Measurements from ENCODE around the gene U2AF2. TPM values are rescaled to one million over a fixed set of nuclear protein-coding genes. Genes with fewer than 3 reads are reported as not detected.

Gene U2AF2
- polyA plus RNA-seq, 1 donor (not counting 4 experiments of a cell fraction or from before 2014, with no cell fraction given): 109 TPM

- FAIRE-seq (no peak), DNase-seq (ENCODE audit: low read depth, low spot score) (no peak)
- Histone ChIP-seq H2AFZ (ENCODE audit: control insufficient read depth, low read length) (no peak overlapping the region), H3K4me2 (ENCODE audit: control insufficient read depth, extremely low read depth, insufficient read depth, low read depth, low read length) (peak overlapping the region; percentile 94), H3K9me3 (ENCODE audit: control insufficient read depth, low read depth, low read length) (no peaks in the 10 kb centered on the region), H3K36me3 (ENCODE audit: control insufficient read depth in 2 of 2, extremely low read depth in 1 of 2, insufficient read depth in 2 of 2, low read length in 2 of 2) (peaks cover 26 to 40% of the 10 kb centered on the region in 2 experiments), H4K20me1 (ENCODE audit: control insufficient read depth, extremely low read depth, insufficient read depth, low read length) (peaks cover 34% of the 10 kb centered on the region), H3K4me1 (ENCODE audit: control insufficient read depth, extremely low read depth, insufficient read depth, low read length) (peaks cover 19% of the 10 kb centered on the region), H3K9ac (ENCODE audit: control insufficient read depth, extremely low read depth, insufficient read depth, low read length) (peak overlapping the region; percentile 98), H3K27ac (ENCODE audit: control insufficient read depth, insufficient read depth, low read length) (peak overlapping the region; percentile 95), H3K79me2 (ENCODE audit: control insufficient read depth, insufficient read depth, low read length) (peaks cover 73% of the 10 kb centered on the region), H3K4me3 (ENCODE audit: control insufficient read depth in 2 of 3, extremely low read depth in 1 of 3, insufficient read depth in 2 of 3, low read depth in 1 of 3, low read length in 3 of 3) (peak overlapping the region; percentile 87 to 99 (median 99)), H3K27me3 (ENCODE audit: control insufficient read depth, extremely low read depth, insufficient read depth, low read length) (no peaks in the 10 kb centered on the region), H3K9me1 (ENCODE audit: control insufficient read depth, extremely low read depth, insufficient read depth, low read length) (no peaks in the 10 kb centered on the region)
- no peak for TF ChIP-seq CTCF (optimal IDR thresholded peaks at IDR 0.05 in 1 of 3, IDR thresholded peaks at IDR 0.05 in 1 of 3, conservative IDR thresholded peaks at IDR 0.05 in 1 of 3; ENCODE audit: extremely low read depth in 1 of 3, insufficient read depth in 2 of 3, low read length in 3 of 3)
- no peak for TF ChIP-seq EZH2 (IDR thresholded peaks at IDR 0.05; ENCODE audit: low read length)
- dilution Hi-C loops (cut with MboI; ENCODE audit: extremely low pct_ligation_motif_present, low sequenced_read_pairs): no loop called here
Observed at GRCh38 chr19:55656988-55657747, 2.3 kb downstream of the U2AF2 start.

GRCh38 chr19:55658846-55659459 lies 4.1 kb downstream of the U2AF2 start:
- no peak for DNase-seq (ENCODE audit: low read depth, low spot score)
- Histone ChIP-seq H3K27ac (ENCODE audit: control insufficient read depth, insufficient read depth, low read length) (no peak overlapping the region), H3K4me1 (ENCODE audit: control insufficient read depth, extremely low read depth, insufficient read depth, low read length) (peaks cover 19% of the 10 kb centered on the region), H3K9me3 (ENCODE audit: control insufficient read depth, low read depth, low read length) (no peaks in the 10 kb centered on the region), H3K9ac (ENCODE audit: control insufficient read depth, extremely low read depth, insufficient read depth, low read length) (no peak overlapping the region), H3K4me2 (ENCODE audit: control insufficient read depth, extremely low read depth, insufficient read depth, low read depth, low read length) (no peak overlapping the region), H2AFZ (ENCODE audit: control insufficient read depth, low read length) (no peak overlapping the region), H3K27me3 (ENCODE audit: control insufficient read depth, extremely low read depth, insufficient read depth, low read length) (no peaks in the 10 kb centered on the region), H3K4me3 (ENCODE audit: control insufficient read depth in 2 of 3, extremely low read depth in 1 of 3, insufficient read depth in 2 of 3, low read depth in 1 of 3, low read length in 3 of 3) (no peak overlapping the region), H3K36me3 (ENCODE audit: control insufficient read depth in 2 of 2, extremely low read depth in 1 of 2, insufficient read depth in 2 of 2, low read length in 2 of 2) (peaks cover 40 to 56% of the 10 kb centered on the region in 2 experiments), H3K79me2 (ENCODE audit: control insufficient read depth, insufficient read depth, low read length) (peaks cover 89% of the 10 kb centered on the region), H4K20me1 (ENCODE audit: control insufficient read depth, extremely low read depth, insufficient read depth, low read length) (peaks cover 38% of the 10 kb centered on the region), H3K9me1 (ENCODE audit: control insufficient read depth, extremely low read depth, insufficient read depth, low read length) (no peaks in the 10 kb centered on the region)
- FAIRE-seq: no peak
- TF ChIP-seq EZH2 (IDR thresholded peaks at IDR 0.05; ENCODE audit: low read length) (no peak), CTCF (optimal IDR thresholded peaks at IDR 0.05 in 1 of 3, IDR thresholded peaks at IDR 0.05 in 1 of 3, conservative IDR thresholded peaks at IDR 0.05 in 1 of 3; ENCODE audit: extremely low read depth in 1 of 3, insufficient read depth in 2 of 3, low read length in 3 of 3) (no peak)
- dilution Hi-C loops (cut with MboI; ENCODE audit: extremely low pct_ligation_motif_present, low sequenced_read_pairs): no loop called here

Data from keratinocyte (primary cell).